Activated CD8-positive, alpha-beta memory T cell treated with anti-CD3 and anti-CD28 coated beads, Interleukin-2, amount 50 U/mL, for 1 hour (primary cell): ENCODE results near the gene CCDC88B.

Experiments used
- DNase-seq: peaks from one replicate; pipeline ENCODE4 v3.0.0-alpha.2; 2020; ENCODE audit errors: extremely low read depth

Gene CCDC88B

GRCh38 chr11:64382586-64382985 lies 42.6 kb downstream of the CCDC88B start:
- DNase-seq: no peak

DNA sequence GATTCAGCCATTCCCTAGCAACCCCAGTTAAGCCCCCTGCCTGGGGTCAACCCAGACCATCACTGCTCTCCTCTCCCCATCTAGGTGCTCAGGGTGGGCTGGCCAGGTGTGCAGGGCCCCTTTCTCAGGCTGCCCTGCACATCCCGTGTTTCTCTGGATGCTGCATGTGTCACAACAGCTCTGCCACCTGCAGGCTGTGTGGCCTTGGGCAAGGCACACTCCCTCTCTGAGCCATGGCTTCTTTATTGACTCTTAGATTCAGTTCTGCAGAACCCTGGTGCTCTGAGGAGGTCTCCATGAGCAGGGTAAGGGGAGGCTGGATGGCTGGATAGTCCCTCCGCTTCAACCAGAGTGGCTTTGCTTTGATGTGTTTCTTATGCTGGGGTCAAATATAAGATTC lies 43.6 kb downstream of the CCDC88B start:
- DNase-seq: no peak

GRCh38 chr11:64384028-64384737 lies 44.2 kb downstream of the CCDC88B start:
- no peak for DNase-seq

- DNase-seq: no peak
These were observed 45.3 kb downstream of the CCDC88B start for GRCh38 chr11:64384981-64385944.

DNA sequence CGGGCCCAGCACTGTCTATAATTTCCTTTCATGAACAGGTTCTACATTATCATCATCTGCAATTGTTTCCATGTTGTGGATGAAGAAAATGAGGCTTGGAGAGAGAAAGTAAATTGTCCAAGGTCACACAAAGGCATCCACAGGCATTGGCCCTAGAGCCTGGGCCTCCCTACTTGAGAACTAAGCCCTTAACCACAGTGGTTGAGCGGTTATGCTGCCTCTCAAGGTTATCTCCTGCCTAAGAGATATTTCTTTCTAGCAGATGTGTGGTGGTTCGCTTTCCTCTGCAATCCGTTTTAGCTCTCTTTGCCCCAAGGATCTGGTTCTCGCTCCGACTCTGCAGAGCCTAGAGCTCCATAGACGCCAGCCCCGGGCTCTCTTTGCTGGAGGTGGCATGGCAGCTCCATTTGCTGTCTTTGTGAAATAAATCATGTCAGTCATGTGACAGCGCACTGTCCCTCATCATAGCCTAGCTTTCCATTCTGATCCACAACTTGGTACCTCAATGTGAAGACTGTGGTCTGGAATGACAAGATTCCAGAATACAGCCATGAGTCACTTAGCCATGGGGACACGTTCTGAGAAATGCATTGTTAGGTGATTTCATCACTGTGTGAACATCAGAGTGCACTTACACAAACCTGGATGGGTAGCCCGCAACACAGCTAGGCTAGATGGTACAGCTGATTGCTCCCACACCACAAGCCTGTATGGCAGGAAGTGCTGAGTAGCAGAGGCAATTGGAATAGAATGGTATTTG lies 46.1 kb downstream of the CCDC88B start:
- no peak for DNase-seq

GRCh38 chr11:64387916-64388315 lies 47.9 kb downstream of the CCDC88B start:
- no peak for DNase-seq

GRCh38 chr11:64388894-64389293 lies 48.9 kb downstream of the CCDC88B start:
- no peak for DNase-seq

DNA sequence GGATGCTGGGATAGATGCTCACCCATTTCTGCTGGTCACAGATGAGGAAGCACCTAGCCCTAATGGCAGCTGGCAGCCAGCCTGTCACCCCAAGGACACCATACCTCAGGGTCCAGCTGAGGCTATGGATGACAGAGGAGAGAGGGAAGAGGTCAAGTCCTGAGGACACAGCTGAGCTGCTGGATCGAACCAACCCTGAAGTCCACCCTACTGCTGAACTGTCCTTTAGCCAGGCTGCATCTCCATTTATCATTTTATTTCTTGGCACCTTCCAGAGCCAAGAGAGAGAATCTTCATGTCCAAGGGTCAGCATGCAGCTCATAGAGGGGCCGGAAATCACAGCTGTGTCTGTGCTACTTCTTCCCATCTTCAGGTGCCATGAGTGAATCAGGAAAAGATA lies 49.8 kb downstream of the CCDC88B start:
- no peak for DNase-seq

DNA sequence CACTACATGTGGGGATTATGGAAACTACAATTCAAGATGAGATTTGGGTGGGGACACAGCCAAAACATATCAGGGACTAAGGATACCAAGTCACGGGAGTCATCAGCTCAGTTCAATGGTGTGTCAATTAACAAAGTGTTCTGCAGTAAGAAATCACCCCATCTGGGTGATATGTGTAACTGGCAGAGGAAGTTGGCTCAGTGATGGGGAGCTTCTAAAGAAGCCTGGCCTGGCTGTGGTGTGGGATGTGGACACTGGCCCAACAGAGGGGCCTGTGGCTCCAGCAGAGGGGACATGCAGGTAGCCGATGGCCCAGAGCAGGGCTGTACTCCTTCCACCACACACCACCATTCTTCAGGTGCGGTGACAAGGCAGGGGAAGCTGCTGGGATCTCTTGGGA lies 50.6 kb downstream of the CCDC88B start:
- DNase-seq: no peak

DNA sequence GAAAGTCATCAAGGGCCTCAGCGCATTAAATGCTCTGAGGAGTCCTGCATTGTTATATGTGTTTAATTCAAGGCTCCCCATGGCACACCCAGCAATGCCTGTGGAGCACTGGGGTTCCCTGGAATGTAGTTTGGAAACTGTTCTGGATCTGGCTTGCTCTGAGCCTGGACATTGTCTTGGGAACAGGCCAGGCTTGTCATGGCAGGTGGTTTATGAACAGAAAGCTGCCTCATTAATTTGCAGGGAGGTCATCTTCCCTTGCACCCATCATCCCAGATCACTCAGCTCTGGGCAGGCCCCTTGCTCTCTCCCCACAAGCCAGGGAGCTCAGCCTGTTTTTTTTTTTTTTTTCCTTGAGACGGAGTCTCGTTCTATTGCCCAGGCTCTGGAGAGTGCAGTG lies 51.8 kb downstream of the CCDC88B start:
- DNase-seq: no peak

DNA sequence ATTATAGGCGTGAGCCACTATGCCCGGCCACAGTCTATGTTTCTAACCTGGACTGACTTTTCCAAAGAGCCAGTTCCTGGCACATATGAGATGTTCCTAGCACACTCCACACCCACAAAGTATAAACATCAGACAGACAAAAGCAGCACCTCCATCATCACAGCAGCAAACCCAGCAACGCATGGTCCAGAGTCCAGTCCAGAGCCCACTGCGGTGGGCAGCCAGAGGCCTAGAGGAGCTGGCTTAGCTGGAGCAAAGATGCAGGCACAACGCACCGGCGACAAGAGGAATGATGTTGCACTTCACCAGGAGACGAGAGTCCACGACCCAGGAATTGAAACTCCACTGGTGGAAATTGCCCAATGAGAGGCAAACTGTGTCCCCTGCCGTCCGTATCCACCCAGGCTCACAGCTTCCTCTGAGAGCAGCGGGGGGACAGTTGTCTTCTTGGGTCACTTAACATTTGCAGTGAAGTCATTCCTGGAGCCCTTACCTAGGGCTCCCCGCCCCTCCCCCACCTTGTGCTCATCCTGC lies 55.6 kb downstream of the CCDC88B start:
- no peak for DNase-seq

GRCh38 chr11:64396079-64396591 lies 56.1 kb downstream of the CCDC88B start:
- no peak for DNase-seq

- no peak for DNase-seq
These were observed 60.1 kb downstream of the CCDC88B start for GRCh38 chr11:64400102-64400501.

DNA sequence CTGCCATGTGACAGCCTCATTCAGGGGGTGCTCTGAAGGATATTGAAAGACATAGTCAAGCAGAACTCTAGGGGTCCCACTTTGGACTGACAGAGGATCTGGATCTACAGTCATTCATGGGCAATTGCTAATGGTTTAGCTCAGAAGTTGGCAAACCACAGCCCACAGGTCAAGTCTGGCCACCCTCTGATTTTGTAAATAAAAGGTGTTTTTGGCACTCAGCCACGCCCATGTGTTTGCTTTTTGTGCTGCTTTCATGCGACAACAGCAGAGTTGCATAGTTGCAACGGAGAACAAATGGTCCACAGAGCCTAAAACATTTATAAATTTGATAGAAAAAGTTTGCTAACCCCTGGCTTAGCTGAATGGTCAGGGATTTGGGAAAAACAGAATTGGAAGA lies 60.7 kb downstream of the CCDC88B start:
- DNase-seq: no peak

- no peak for DNase-seq
These were observed 61.8 kb downstream of the CCDC88B start for GRCh38 chr11:64401775-64402174.

GRCh38 chr11:64403106-64403505 lies 63.1 kb downstream of the CCDC88B start:
- DNase-seq: no peak

GRCh38 chr11:64406221-64406946 lies 66.4 kb downstream of the CCDC88B start:
- DNase-seq: no peak
